T-helper 22 cell (primary cell): ENCODE measurements around the gene CHSY1.

Source experiments
- DNase-seq: peaks from one replicate; pipeline ENCODE4 v3.0.0-alpha.2; 2020; ENCODE audit warnings: low read depth

Gene CHSY1

DNA sequence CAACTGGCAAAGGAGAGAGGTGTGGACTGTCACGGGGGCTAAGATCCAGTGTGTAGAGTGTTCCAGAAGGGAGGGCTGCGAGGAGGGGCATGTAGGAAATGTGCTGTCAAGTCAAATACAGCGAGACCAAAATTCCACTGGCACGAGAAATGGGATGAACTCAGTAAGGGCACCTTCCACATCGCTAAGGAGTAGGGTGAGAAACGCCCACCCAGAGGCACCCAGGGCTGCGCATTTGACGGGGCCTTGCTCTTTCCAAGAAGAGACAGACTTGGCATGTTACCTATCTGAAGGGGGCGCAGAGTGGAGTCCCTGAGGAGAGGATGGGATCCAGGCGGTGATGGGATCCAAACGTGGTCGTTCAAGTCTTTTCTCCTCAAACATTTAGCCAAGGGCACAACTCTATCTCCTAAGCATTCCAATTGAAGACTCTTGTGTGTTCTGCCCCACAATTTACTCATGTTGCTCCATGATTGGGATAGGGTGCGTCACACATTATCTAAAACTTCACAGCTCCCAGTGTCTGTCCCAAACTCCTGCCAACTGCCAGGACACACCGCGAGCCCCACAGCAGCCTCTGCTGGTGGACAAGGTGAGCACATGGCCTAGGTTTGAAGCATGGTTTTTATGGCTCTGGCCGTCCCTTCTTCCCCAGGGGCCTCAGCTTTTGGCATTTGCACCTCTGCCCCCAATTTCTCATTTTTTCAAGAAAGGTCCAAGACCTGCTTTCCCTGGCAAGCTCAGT is 17.8 kb upstream of the CHSY1 start:
- no peak for DNase-seq

- DNase-seq = no peak
These were observed 15.7 kb upstream of the CHSY1 start for GRCh38 chr15:101267320-101268104.

DNA sequence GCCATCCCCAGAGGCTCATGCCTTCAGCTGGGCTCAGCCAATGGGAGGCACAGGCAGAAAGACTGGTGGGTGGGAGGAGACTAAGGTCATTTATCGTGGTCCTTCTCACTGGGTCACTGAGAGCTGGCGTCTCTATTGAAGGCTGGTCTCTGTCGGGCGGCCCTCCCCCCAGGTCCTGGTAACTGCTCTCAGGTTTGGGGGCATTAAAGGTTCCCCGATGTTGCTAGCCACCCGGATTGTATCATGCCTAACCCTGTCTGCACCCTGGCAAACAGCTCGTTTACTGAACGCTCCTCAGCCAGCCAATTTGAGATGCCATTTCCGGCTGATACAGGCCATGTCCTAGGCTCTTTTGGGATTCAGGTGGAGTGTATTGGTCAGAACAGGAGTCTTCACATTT is 14.9 kb upstream of the CHSY1 start:
- no peak for DNase-seq

DNA sequence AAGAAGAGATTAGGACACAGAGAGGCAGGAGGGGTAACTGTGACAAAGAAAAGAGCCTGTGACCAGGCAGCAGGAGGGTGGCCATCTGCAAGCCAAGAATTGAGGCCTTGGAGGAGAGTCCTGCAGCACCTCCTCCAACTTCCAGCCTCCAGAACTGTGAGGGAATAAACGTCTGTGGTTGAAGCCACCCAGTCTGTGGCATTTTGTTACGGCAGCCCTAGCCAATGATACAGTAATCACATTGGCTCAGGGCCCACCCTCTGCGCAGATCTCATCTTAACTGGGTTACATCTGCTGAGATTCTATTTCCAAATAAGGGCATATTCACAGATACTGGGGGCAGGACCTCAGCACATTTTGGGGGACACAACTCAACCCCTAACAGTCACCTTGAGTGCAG is 14.2 kb upstream of the CHSY1 start:
- no peak for DNase-seq

GRCh38 chr15:101264911-101265641 is 13.2 kb upstream of the CHSY1 start:
- DNase-seq = no peak

DNA sequence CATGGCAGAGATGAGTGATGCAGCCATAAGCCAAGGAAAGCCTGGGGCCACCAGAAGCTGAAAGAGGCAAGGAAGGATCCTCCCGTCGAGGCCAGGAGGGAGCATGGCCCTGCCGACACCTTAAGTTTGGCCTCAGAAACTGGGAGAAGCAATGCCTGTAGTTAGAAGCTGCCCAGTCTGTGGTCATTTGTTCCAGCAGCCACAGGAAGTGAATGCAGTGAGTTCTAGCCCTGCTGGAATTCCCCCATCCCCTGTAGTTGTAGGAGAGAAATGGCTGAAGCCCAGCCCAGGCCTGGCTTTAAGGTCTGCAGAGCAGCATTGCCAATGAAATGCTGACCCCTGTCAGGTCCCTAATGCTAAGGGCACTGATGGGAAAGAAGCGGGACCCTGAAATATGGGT is 12.2 kb upstream of the CHSY1 start:
- DNase-seq = no peak

DNA sequence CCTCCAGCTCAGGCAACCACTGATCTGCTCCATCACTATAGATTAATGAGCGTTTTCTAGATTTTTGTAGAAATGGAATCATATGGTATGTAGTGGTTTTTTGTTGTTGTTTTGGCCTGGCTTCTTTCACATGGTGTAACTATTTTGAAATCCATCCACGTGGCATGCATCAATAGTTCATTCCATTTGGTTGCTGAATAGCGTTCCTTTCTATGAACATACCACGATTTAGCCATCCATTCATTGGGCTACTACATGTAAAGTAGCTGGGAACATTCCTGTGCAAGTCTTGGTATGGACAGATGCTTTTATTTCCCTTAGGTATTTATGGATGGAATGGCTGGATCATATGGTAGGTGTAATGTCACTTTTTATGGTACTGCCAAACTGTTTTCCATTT is 10.7 kb upstream of the CHSY1 start:
- DNase-seq = no peak

DNA sequence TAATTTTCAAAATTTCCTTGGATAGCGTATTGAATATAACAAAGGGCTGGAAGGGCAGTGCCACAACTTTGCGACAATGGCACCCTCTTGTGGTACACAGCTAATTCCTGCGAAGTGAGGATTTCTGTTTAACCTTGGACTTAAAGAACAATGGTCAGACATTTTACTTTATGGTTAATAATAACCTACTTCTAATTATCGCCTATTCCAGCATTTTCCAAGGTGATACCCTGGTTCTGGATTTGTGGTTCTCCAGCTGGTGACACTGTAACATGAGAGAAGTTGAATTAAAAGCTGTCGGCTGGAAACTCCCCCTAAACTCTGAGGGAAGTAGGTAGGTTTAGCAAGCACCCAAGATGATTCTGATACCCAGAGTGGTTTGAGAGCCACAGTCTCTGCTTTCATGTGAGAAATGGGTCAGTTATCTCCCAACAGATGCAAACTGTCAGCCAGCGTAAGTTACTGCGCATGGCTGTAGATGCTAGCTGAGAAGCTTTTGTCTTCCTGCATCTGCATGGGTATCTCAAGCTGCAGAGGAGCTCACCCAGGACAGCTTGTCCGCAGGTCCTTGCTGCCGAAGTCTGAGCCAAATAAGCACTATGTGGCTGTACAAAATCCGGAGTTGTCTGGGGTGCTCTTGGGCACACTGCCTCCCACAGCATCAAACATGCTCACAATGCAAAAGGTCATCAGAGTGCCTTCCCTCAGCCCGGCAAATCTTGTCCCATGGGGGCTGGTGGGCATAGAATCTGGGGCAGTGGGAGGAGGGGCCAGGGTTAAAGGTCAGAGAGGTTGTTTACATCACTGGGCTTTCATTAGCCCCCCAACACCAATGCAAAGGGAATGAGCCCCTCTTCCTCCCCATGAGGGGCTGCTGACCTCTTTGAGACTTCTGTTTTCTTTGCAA is 6.6 kb upstream of the CHSY1 start:
- DNase-seq = no peak

DNA sequence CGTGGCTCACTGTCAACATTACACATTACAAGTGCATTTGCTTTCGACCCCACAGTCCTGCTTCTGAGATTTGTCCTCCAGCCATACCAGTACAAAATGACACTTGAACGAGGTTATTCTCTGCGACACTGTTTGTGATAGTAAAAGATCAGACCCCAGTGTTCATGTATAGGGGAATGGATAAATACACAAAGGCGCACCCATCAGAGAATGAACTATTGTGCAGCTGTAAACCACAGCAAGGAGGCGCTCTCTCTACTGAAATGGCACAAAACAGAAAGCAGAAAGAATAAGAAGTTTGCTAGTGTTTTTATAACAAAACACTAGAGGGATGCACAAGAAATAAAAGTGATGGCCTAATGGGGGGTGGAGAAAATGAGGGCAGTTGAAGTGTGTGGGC is 4.9 kb upstream of the CHSY1 start:
- DNase-seq = no peak

DNA sequence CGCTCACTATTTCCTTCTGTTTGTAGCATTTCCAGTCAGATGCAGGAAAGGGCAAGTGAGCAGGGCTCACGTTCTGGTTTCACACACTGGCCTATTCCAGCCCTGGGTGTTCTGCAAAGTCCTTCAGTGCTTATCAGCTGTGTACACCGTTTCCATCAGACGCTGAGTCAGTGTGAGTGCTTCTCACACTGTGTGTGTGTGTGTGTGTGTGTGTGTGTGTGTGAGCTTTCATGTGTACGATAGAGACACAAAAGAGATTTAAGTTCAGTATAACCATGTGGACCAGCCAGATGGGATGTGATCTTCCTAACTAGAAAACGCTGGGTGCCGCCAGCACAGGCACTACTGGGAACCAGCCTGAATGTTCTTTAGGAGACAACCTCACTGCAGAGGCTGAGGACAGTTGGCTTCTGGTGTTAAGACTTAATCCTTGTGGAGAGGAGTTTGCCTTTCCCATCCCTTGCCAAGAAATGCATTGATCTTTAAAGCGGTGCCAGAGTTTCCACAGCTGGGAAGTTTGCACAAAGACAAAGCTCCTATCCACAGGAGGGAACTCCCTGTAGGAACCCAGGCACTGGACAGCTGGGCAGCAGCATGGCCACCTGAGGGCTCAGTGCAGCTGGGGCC is 3.9 kb upstream of the CHSY1 start:
- no peak for DNase-seq

DNA sequence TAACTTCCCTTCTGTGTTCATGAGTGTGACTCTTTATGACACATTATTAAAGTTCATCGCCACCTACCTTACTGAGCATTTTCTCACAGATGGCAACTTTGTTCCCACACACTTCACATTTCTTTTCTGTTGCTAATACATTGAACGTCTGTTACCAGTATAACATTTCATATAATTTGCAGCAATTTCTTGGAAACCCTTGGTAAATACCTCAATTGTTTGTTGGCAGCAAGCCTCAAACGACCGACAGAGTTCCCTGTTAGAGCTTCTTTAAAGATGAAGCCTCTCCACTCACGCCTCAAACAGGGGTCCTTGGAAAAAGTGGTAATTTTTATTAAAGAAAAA is 3.2 kb upstream of the CHSY1 start:
- no peak for DNase-seq

DNA sequence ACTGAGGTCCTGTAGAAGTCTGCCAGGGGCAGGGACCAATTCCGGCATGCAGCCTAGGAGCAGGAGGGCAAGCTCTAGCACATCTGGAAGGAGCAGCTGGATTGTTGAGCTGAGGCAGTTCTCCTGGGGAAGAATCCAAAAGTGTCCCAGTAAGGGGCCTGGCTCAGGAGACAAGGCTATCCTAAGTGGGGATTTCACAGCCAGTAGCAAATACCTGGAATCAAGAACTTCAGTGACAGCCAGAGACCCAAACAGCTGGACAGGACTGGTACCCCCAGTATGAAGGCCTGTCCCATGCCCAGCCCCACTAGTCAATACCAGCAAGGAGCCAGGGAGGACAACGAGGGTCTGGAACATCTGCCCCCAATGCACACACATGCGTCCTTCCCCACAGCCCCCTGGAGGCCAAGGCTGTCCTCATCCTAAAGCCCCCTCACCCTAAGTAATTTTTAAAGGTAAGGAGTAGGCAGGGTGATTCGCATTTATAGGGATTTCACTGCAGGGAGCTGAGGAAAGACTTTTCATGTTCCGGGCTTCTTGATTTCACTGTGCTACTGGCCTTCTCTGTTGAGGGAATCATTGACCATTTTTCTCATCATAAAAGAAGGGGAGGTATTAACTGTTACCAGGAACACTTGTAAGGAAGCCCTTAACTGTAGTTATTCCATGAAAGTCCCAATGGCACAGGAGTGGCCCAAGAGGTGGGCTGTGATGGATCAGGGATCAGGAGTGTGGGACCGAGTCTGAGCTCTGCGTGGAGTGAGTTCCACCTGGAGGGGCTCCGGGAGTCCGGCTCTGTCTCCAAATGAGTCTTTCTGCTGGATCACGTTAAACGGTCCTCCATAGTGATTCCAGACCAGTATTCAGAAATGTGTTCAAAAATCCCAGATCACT is 2.6 kb upstream of the CHSY1 start:
- no peak for DNase-seq

- no peak for DNase-seq
These were observed 988 bp upstream of the CHSY1 start for GRCh38 chr15:101252836-101253235.

GRCh38 chr15:101250873-101251829 is 697 bp downstream of the CHSY1 start:
- DNase-seq = peak; percentile 5

DNA sequence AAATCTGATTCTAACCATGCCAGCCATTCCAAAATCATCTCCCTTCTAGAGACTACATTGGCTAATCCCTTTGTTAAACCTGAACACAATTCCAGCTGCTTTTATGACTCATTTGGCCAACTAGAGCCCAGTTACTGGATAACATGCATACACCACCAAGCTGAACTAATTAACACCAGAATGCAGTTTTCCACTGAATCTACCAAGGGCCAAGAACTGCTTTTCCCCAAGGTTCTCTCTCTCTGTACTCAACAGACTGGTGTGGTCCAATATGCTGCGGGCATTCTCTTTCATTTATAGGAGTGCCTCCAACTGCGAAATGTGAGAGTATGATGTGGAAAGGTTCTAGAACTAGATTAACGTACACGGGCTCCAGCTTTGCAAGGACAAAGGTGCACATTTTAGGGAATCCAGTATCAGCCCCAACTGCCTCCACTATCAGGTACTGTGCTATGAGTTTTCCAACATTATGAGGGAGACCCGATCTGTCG is 1.5 kb downstream of the CHSY1 start:
- DNase-seq = no peak

- no peak for DNase-seq
These were observed 3.6 kb downstream of the CHSY1 start for GRCh38 chr15:101248274-101248673.

GRCh38 chr15:101246824-101247745 is 4.8 kb downstream of the CHSY1 start:
- no peak for DNase-seq

DNA sequence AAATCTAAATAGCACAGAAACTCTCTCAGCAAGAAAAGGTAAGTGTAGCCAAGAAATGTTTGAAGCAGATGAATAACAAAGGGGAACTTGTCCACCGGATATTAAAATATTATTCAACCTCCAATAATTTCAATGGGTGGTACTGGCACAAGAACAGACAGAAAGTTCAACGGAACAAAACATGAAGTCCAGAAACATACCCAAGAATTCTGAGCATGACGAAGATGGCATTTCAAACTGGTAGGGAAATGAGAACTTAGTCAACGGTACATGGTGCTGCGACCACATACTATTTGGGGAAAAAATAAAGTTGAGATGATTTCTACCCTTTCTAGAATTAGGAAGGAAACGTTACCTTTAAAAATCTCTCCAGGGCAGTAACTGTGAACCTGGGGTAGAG is 5.5 kb downstream of the CHSY1 start:
- DNase-seq = no peak
